H1 (cell line): Measurements from ENCODE around the gene CDH2.

Experiments used
- CHD2 ChIP-seq: IDR thresholded peaks from 2 replicates; pipeline ENCODE4 v1.6.1; 2012; ENCODE audit warnings: low read length, improper control_type of control experiment
- CTBP2 ChIP-seq: IDR thresholded peaks from 2 replicates; pipeline ENCODE4 v1.7.0; 2011; ENCODE audit warnings: borderline replicate concordance, mild to moderate bottlenecking, moderate library complexity, mixed read lengths, low read length; ENCODE audit not compliant: insufficient read depth, insufficient read length
- EP300 ChIP-seq, 2 experiments: IDR thresholded peaks; 1 replicate in 1 of 2; 2 replicates in 1 of 2; pipeline ENCODE4 v1.6.1; 2011 to 2012; ENCODE audit warnings: low read depth in 2 of 2, low read length in 2 of 2, mild to moderate bottlenecking in 2 of 2, borderline replicate concordance in 1 of 2, inconsistent platforms in 1 of 2, moderate library complexity in 1 of 2
- EZH2 ChIP-seq: fragments of 200-600 bp; sonication (generic); IDR thresholded peaks from 2 replicates; pipeline ENCODE4 v1.7.1; 2012; ENCODE audit warnings: low read depth, mild to moderate bottlenecking, moderate library complexity, low read length, inconsistent platforms; ENCODE audit not compliant: severe bottlenecking
- KDM5A ChIP-seq: fragments of 200-600 bp; IDR thresholded peaks from 2 replicates; pipeline ENCODE4 v1.7.1; 2012; ENCODE audit warnings: mild to moderate bottlenecking, low read length, inconsistent platforms, mixed read lengths
- MAX ChIP-seq: IDR thresholded peaks from 2 replicates; pipeline ENCODE4 v1.6.1; 2012; ENCODE audit warnings: inconsistent platforms
- POLR2AphosphoS5 ChIP-seq: IDR thresholded peaks from 2 replicates; pipeline ENCODE4 v1.6.1; 2011; ENCODE audit warnings: low read depth, low read length
- SIN3A ChIP-seq, 2 experiments: IDR thresholded peaks in 1 of 2; conservative IDR thresholded peaks in 1 of 2; 2 replicates each; pipeline ENCODE4 v1.6.1; 2011 to 2012; ENCODE audit warnings: low read length in 2 of 2, improper control_type of control experiment in 1 of 2, low read depth in 1 of 2, mild to moderate bottlenecking in 1 of 2
- SP1 ChIP-seq: IDR thresholded peaks from 2 replicates; pipeline ENCODE4 v1.6.1; 2011; ENCODE audit warnings: low read depth, low read length
- TCF12 ChIP-seq: IDR thresholded peaks from 2 replicates; pipeline ENCODE4 v1.6.1; 2011; ENCODE audit warnings: low read depth, mild to moderate bottlenecking, low read length
- YY1 ChIP-seq: IDR thresholded peaks from 2 replicates; pipeline ENCODE4 v1.6.1; 2011; ENCODE audit warnings: low read depth, mild to moderate bottlenecking, low read length
- ZNF274 ChIP-seq: IDR thresholded peaks from 2 replicates; pipeline ENCODE4 v1.7.0; 2012; ENCODE audit warnings: low read length, borderline replicate concordance; ENCODE audit errors: extremely low read depth
- TF ChIP-seq, protein P1 (sequence below), 3 experiments: IDR thresholded peaks; 1 replicate in 2 of 3; 2 replicates in 1 of 3; pipeline versions ENCODE4 v1.5.1 to v1.6.1; 2011; ENCODE audit warnings: low read length in 3 of 3, mild to moderate bottlenecking in 3 of 3, inconsistent platforms in 2 of 3, low read depth in 1 of 3, moderate library complexity in 1 of 3; ENCODE audit not compliant: insufficient read depth in 1 of 3; ENCODE audit errors: control extremely low read depth in 1 of 3

- TF ChIP-seq, protein P1, sequence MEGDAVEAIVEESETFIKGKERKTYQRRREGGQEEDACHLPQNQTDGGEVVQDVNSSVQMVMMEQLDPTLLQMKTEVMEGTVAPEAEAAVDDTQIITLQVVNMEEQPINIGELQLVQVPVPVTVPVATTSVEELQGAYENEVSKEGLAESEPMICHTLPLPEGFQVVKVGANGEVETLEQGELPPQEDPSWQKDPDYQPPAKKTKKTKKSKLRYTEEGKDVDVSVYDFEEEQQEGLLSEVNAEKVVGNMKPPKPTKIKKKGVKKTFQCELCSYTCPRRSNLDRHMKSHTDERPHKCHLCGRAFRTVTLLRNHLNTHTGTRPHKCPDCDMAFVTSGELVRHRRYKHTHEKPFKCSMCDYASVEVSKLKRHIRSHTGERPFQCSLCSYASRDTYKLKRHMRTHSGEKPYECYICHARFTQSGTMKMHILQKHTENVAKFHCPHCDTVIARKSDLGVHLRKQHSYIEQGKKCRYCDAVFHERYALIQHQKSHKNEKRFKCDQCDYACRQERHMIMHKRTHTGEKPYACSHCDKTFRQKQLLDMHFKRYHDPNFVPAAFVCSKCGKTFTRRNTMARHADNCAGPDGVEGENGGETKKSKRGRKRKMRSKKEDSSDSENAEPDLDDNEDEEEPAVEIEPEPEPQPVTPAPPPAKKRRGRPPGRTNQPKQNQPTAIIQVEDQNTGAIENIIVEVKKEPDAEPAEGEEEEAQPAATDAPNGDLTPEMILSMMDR (IDR thresholded peaks at IDR 0.05; ENCODE audit: control extremely low read depth in 1 of 3, insufficient read depth in 1 of 3, low read depth in 1 of 3, low read length in 3 of 3) = no peak
- TF ChIP-seq POLR2AphosphoS5 (no peak), SIN3A (conservative IDR thresholded peaks at IDR 0.05 in 1 of 2, IDR thresholded peaks at IDR 0.05 in 1 of 2; ENCODE audit: low read depth in 1 of 2, low read length in 2 of 2) (no peak), EZH2 (no peak), EP300 (IDR thresholded peaks at IDR 0.05; ENCODE audit: borderline replicate concordance in 1 of 2, low read depth in 2 of 2, low read length in 2 of 2) (no peak), CHD2 (no peak), YY1 (no peak), ZNF274 (no peak), MAX (no peak), TCF12 (no peak), KDM5A (no peak), CTBP2 (no peak), SP1 (no peak)
Observed at GRCh38 chr18:28183418-28184078, 6.6 kb upstream of the CDH2 start.
